ENCODE results near the gene AHI1. TPM values are rescaled to one million over a fixed set of nuclear protein-coding genes. Genes with fewer than 3 reads are reported as not detected.

The AHI1 gene
- 9.5 and 14.1 TPM in 2 replicates for total RNA-seq (2014; rRNA removed; shearing (Covaris generic); ENCODE audit: low replicate concordance)

DNA sequence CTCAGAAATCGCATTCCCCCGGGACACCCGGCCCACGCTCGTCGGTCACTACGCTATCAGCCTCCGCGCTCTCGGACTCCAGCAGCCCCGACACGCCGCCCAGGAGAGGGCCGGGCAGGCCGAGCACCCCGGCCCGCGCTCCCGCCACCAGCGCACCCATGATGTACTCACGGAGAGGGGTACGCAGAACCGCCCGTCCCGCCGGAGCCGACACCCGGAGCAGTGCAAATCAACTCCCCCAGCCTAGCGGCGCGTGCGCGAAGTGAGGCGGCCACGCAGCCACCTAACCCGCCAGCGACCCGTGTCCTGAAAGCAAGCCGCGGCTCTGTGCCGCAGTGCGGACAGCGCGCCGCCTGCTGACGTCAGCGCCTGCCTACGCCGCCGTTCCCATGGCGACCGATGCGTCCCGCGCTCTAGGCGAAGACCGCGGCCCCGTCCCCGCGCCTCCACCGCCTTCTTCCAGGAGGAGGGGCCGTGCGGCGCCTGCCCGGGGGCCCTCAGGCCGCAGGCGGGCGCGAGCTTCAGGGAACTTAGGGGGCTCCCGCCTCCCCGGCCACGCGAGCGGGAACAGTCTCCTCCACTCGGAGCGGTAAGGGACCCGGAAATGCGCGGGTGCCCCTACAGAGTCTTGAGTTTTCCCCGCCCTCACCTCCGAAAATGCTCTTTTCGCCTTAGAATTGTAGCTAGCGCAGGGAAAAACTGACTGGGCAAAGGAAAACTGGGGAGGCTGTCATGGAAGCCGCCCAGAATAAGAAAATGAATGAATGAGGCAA lies at the start of gene AHI1:
Gene AHI1 (minus strand): TSS at position 329 of the 773 bp plus-strand sequence. CDS start 5,503 bp downstream, outside the sequence.
- H4K20me1 ChIP-seq (ENCODE audit: insufficient read depth, low read depth, low read length) = no peaks in the 10 kb centered on the region
- H3K4me2 ChIP-seq (ENCODE audit: low read depth, low read length, poor library complexity, severe bottlenecking) = peak within 1 kb of the TSS; percentile 79
- DNase-seq = peak; percentile 95

DNA sequence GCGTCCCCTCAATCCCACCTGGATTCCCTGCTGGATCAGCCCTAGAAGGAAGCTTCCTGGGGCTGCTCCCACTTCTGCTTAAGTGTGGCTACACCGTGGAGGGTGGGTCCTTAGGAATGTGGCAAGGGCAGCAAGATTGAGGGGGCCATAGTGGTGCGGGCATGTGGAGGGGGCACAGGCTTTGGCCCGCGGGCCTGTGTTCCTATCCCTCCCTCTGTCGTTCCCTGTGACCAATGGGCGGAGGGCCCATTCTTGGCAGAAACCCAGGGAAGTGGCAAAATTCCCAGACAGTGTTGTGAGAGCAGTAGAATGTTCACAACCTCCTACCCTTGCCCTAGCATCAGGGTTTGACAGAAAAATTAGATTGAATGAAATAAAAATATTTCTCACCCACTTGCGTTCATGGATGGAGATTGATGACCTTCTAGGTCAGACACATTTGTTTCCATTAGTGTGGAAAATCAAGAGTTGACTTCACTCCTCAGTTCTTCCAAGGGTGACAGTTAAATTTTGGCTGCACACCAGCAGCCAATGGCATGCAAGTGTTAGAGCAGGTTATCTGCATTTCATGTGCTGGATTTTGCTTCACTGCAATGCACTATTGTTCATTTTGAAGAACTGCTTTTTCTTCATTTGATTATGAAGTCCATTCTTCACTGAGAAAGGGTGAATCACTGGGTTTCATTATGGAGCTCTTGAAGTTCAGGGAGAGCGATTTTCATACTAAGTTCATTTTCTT lies 49.3 kb upstream of the AHI1 start:
- H2AFZ ChIP-seq (ENCODE audit: low read length) = no peak overlapping the region
- no peak overlapping the region for H3K4me3 ChIP-seq (ENCODE audit: low read length)
- no peaks in the 10 kb centered on the region for H3K4me1 ChIP-seq (ENCODE audit: low read length)
- H3K9ac ChIP-seq (ENCODE audit: low read length) = no peak overlapping the region
- H3K9me3 ChIP-seq (ENCODE audit: low read length) = no peaks in the 10 kb centered on the region
- no peak overlapping the region for H3K4me2 ChIP-seq (ENCODE audit: low read depth, low read length, poor library complexity, severe bottlenecking)
- H3K9me2 ChIP-seq (replicated peaks; ENCODE audit: insufficient read depth, low read length) = no peaks in the 10 kb centered on the region
- no peaks in the 10 kb centered on the region for H4K20me1 ChIP-seq (ENCODE audit: insufficient read depth, low read depth, low read length)
- H3K36me3 ChIP-seq (ENCODE audit: insufficient read depth, low read length) = no peaks in the 10 kb centered on the region
- no peak overlapping the region for H3K27ac ChIP-seq (ENCODE audit: low read length)
- H3K79me2 ChIP-seq (ENCODE audit: low read length) = no peaks in the 10 kb centered on the region
- H3K27me3 ChIP-seq (ENCODE audit: low read length) = no peaks in the 10 kb centered on the region
- no peak for DNase-seq

More for the DNA sequence above, at the start of gene AHI1:
- Histone ChIP-seq H2AFZ (ENCODE audit: low read length) (peak within 1 kb of the TSS; percentile 93), H3K9me3 (ENCODE audit: low read length) (no peaks in the 10 kb centered on the region), H3K27ac (ENCODE audit: low read length) (peak within 1 kb of the TSS; percentile 38), H3K9ac (ENCODE audit: low read length) (peak within 1 kb of the TSS; percentile 77), H3K36me3 (ENCODE audit: insufficient read depth, low read length) (0 out of 2 replicates have a peak, but pooled peaks cover 4% of the 10 kb centered on the region), H3K4me3 (ENCODE audit: low read length) (peak within 1 kb of the TSS; percentile 75), H3K27me3 (ENCODE audit: low read length) (no peaks in the 10 kb centered on the region), H3K79me2 (ENCODE audit: low read length) (peaks cover 39% of the 10 kb centered on the region), H3K9me2 (replicated peaks; ENCODE audit: insufficient read depth, low read length) (no peaks in the 10 kb centered on the region), H3K4me1 (ENCODE audit: low read length) (peaks cover 21% of the 10 kb centered on the region)

DNA sequence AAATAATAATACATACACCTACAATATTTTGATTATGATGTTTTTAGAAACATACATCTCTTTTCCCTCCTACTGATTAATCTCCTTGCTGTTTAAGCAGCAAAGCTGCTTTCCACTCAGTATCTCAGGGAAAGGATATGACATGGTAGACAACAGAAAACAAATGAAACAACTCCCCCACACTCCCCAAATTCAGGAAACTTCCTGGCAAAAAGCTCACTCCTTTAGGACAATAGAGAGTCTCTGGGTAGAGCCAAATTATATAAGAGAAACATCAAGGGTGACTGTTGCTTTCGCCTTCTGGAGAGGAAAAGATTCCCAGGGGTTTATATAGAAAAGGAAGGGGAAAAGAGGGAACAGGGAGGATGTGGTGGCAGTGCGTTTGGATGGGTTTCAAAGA lies 48.7 kb upstream of the AHI1 start:
- no peak overlapping the region for H3K9ac ChIP-seq (ENCODE audit: low read length)
- no peaks in the 10 kb centered on the region for H3K9me3 ChIP-seq (ENCODE audit: low read length)
- H3K9me2 ChIP-seq (replicated peaks; ENCODE audit: insufficient read depth, low read length) = no peaks in the 10 kb centered on the region
- no peak overlapping the region for H3K4me3 ChIP-seq (ENCODE audit: low read length)
- H2AFZ ChIP-seq (ENCODE audit: low read length) = no peak overlapping the region
- H3K36me3 ChIP-seq (ENCODE audit: insufficient read depth, low read length) = no peaks in the 10 kb centered on the region
- no peak for DNase-seq
- H3K4me1 ChIP-seq (ENCODE audit: low read length) = no peaks in the 10 kb centered on the region
- no peak overlapping the region for H3K4me2 ChIP-seq (ENCODE audit: low read depth, low read length, poor library complexity, severe bottlenecking)
- H3K79me2 ChIP-seq (ENCODE audit: low read length) = no peaks in the 10 kb centered on the region
- H3K27ac ChIP-seq (ENCODE audit: low read length) = no peak overlapping the region
- no peaks in the 10 kb centered on the region for H3K27me3 ChIP-seq (ENCODE audit: low read length)
- H4K20me1 ChIP-seq (ENCODE audit: insufficient read depth, low read depth, low read length) = no peaks in the 10 kb centered on the region

DNA sequence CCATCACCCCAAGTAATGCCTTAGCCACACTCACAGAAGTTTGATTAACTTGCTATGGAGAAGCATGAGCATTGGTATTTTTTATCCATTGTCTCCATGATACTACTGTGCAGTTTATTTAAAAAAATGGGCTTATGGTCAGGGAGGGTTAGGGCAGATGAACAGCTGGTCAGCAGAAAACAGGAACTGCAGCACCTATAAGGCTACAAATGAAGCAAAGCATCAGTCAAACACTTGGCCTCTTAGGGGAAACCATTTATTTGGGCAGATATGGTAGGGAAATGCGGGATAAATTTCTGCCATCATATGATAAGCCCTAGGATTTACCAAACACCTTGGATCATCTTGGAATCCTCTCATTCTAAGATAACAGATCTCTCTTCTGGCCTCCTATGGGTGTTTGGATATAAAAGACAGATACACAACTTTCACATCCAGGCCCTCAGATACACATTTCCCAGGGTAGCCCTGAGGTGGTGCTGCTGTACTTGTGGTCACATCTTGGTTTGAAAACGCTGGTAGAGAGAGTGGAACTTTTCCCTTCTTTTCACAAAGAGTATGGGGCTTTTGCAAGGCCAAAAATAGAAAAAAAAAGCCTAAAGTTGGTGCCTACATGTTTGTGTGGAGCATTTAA lies 42.8 kb upstream of the AHI1 start:
- H3K27me3 ChIP-seq (ENCODE audit: low read length) = no peaks in the 10 kb centered on the region
- no peaks in the 10 kb centered on the region for H4K20me1 ChIP-seq (ENCODE audit: insufficient read depth, low read depth, low read length)
- H3K9me2 ChIP-seq (replicated peaks; ENCODE audit: insufficient read depth, low read length) = no peaks in the 10 kb centered on the region
- no peak overlapping the region for H3K4me3 ChIP-seq (ENCODE audit: low read length)
- H3K36me3 ChIP-seq (ENCODE audit: insufficient read depth, low read length) = no peaks in the 10 kb centered on the region
- no peak overlapping the region for H3K4me2 ChIP-seq (ENCODE audit: low read depth, low read length, poor library complexity, severe bottlenecking)
- no peak overlapping the region for H3K9ac ChIP-seq (ENCODE audit: low read length)
- H3K27ac ChIP-seq (ENCODE audit: low read length) = no peak overlapping the region
- no peak for DNase-seq
- no peak overlapping the region for H2AFZ ChIP-seq (ENCODE audit: low read length)
- H3K4me1 ChIP-seq (ENCODE audit: low read length) = no peaks in the 10 kb centered on the region
- no peaks in the 10 kb centered on the region for H3K79me2 ChIP-seq (ENCODE audit: low read length)
- H3K9me3 ChIP-seq (ENCODE audit: low read length) = no peaks in the 10 kb centered on the region

DNA sequence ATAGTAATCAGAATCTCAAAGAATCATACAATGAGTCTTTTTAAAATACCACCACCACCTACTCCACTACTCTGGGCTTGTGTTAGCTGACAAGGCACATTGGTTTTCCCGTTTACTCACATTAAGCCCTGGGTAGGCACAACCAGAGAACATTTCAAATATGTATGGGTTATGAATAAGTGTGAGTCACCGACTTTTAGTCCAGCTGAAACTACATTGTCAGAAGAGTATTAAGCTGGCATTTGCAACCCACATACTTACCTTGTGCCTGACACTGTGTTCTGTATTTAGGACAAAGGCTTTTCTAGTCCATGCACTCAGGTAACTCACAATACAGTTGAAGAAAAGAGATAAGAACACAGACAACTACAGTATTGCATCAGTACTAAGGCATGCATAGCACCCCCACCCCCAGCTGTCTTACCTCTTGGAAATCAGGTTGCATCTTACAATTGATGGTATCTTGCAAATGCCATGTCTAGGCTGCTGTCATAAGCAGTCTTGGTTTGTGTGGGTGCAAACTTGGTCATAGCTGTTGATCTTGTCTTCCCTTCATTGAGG lies 40.3 kb upstream of the AHI1 start:
- H3K9me3 ChIP-seq (ENCODE audit: low read length) = no peaks in the 10 kb centered on the region
- H3K27me3 ChIP-seq (ENCODE audit: low read length) = peaks cover 4% of the 10 kb centered on the region; the same call in 1 of the 2 replicates
- no peak overlapping the region for H3K9ac ChIP-seq (ENCODE audit: low read length)
- DNase-seq = no peak
- no peaks in the 10 kb centered on the region for H3K36me3 ChIP-seq (ENCODE audit: insufficient read depth, low read length)
- no peaks in the 10 kb centered on the region for H3K9me2 ChIP-seq (replicated peaks; ENCODE audit: insufficient read depth, low read length)
- H3K4me2 ChIP-seq (ENCODE audit: low read depth, low read length, poor library complexity, severe bottlenecking) = no peak overlapping the region
- H3K79me2 ChIP-seq (ENCODE audit: low read length) = no peaks in the 10 kb centered on the region
- H3K4me3 ChIP-seq (ENCODE audit: low read length) = no peak overlapping the region
- no peak overlapping the region for H3K27ac ChIP-seq (ENCODE audit: low read length)
- H3K4me1 ChIP-seq (ENCODE audit: low read length) = peaks cover 2% of the 10 kb centered on the region; the same call in 1 of the 2 replicates
- H2AFZ ChIP-seq (ENCODE audit: low read length) = no peak overlapping the region
- H4K20me1 ChIP-seq (ENCODE audit: insufficient read depth, low read depth, low read length) = no peaks in the 10 kb centered on the region

DNA sequence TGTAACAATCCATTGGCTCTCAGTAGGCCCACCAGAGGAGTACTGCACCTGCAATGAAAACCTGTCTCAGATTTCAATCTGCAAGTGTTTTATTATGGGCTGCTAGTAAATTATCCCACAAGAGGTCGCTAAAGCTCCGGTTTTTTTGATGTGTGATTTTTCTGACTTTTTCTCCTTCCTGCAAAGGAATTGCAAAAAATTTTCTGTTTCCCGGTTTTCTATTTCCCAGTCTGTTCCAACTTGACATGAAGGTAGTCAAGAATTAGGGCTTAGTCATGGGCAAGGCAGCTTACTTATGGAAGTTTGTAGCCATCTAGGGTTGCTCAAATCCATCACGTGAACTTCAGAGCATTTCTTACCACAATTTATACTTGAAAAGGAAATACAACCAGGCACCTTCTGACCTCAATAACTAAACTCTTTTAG lies 38.5 kb upstream of the AHI1 start:
- peaks cover 3% of the 10 kb centered on the region; the same call in 1 of the 2 replicates for H3K4me1 ChIP-seq (ENCODE audit: low read length)
- H3K9ac ChIP-seq (ENCODE audit: low read length) = no peak overlapping the region
- no peak overlapping the region for H2AFZ ChIP-seq (ENCODE audit: low read length)
- peak; percentile 72 for DNase-seq
- no peaks in the 10 kb centered on the region for H3K36me3 ChIP-seq (ENCODE audit: insufficient read depth, low read length)
- no peaks in the 10 kb centered on the region for H3K79me2 ChIP-seq (ENCODE audit: low read length)
- no peaks in the 10 kb centered on the region for H3K9me3 ChIP-seq (ENCODE audit: low read length)
- H3K27ac ChIP-seq (ENCODE audit: low read length) = no peak overlapping the region
- H4K20me1 ChIP-seq (ENCODE audit: insufficient read depth, low read depth, low read length) = no peaks in the 10 kb centered on the region
- no peak overlapping the region for H3K4me3 ChIP-seq (ENCODE audit: low read length)
- no peaks in the 10 kb centered on the region for H3K9me2 ChIP-seq (replicated peaks; ENCODE audit: insufficient read depth, low read length)
- H3K4me2 ChIP-seq (ENCODE audit: low read depth, low read length, poor library complexity, severe bottlenecking) = no peak overlapping the region
- H3K27me3 ChIP-seq (ENCODE audit: low read length) = peaks cover 4% of the 10 kb centered on the region; the same call in 1 of the 2 replicates

DNA sequence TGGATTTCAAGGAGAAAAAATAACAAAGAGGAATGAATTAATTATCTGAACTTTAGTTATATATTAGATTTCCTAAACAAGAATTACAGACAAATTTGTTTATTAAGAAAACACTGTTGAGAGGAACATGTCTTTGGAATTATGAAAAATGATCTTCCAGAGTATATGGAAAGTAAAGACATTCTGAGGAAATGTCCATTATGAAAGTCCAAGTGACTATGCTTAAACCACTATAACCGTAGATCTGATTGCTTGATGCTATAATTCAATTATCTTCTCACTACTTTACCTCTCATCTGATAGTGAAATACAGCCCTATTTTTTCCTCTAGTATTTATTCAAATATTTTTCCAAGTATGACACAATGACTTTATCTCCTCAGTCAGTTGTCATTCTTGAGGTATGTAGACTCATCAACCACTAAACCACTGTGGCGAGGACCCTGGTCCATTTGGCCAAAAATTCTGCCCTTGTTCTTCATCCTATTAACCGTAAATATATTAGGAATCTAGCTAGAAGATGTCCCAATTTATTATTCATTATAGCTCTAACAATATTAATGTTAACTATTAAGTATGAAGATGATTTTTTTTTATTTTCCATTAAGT lies 37.3 kb upstream of the AHI1 start:
- Histone ChIP-seq H3K9ac (ENCODE audit: low read length) (no peak overlapping the region), H3K4me3 (ENCODE audit: low read length) (no peak overlapping the region), H3K9me3 (ENCODE audit: low read length) (no peaks in the 10 kb centered on the region), H3K4me2 (ENCODE audit: low read depth, low read length, poor library complexity, severe bottlenecking) (no peak overlapping the region), H4K20me1 (ENCODE audit: insufficient read depth, low read depth, low read length) (no peaks in the 10 kb centered on the region), H3K9me2 (replicated peaks; ENCODE audit: insufficient read depth, low read length) (no peaks in the 10 kb centered on the region), H2AFZ (ENCODE audit: low read length) (no peak overlapping the region), H3K36me3 (ENCODE audit: insufficient read depth, low read length) (no peaks in the 10 kb centered on the region), H3K27ac (ENCODE audit: low read length) (no peak overlapping the region), H3K27me3 (ENCODE audit: low read length) (peaks cover 4% of the 10 kb centered on the region; the same call in 1 of the 2 replicates), H3K79me2 (ENCODE audit: low read length) (no peaks in the 10 kb centered on the region), H3K4me1 (ENCODE audit: low read length) (peaks cover 3% of the 10 kb centered on the region; the same call in 1 of the 2 replicates)
- DNase-seq = no peak

Data from Karpas-422 (cell line).